Loucy (cell line): Measurements from ENCODE around the gene WDR83.

Experiments
- EZH2phosphoT487 ChIP-seq: fragments of 200-600 bp; IDR thresholded peaks from 2 replicates; pipeline ENCODE4 v1.6.1; 2018; ENCODE audit warnings: antibody characterized with exemption, mild to moderate bottlenecking, moderate library complexity, borderline replicate concordance
- TF ChIP-seq, protein P1 (sequence below): fragments of 200-600 bp; sonication (generic); conservative IDR thresholded peaks from 2 replicates; pipeline ENCODE4 v1.5.1; 2014; ENCODE audit warnings: mild to moderate bottlenecking, antibody characterized with exemption, low read length

DNA sequence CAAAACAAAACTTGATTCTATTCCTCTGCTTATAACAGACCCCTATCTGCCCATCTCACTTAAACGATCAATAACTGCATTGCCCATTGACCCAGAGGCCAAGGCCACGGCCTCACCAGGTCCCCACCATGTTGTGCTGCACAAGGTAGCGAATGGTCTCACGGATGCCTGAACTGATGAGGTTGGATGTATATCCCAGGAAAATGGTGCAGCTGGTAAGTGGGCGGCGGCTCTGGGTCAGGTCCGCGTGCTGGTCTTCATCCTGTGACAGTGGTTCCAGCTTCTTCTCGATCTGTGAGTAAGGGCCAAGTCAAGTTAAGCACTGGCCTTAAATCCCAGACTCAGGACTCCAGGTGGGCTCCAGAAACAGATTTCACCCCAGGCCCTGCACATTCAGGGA, 13.4 kb downstream of the WDR83 start:
- TF ChIP-seq, protein P1, sequence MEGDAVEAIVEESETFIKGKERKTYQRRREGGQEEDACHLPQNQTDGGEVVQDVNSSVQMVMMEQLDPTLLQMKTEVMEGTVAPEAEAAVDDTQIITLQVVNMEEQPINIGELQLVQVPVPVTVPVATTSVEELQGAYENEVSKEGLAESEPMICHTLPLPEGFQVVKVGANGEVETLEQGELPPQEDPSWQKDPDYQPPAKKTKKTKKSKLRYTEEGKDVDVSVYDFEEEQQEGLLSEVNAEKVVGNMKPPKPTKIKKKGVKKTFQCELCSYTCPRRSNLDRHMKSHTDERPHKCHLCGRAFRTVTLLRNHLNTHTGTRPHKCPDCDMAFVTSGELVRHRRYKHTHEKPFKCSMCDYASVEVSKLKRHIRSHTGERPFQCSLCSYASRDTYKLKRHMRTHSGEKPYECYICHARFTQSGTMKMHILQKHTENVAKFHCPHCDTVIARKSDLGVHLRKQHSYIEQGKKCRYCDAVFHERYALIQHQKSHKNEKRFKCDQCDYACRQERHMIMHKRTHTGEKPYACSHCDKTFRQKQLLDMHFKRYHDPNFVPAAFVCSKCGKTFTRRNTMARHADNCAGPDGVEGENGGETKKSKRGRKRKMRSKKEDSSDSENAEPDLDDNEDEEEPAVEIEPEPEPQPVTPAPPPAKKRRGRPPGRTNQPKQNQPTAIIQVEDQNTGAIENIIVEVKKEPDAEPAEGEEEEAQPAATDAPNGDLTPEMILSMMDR = no peak
- no peak for TF ChIP-seq EZH2phosphoT487
